Kidney (tissue), 2 donors: ENCODE results near the gene APLN. TPM values are rescaled to one million over a fixed set of nuclear protein-coding genes. Genes with fewer than 3 reads are reported as not detected.

Source experiments
- polyA plus RNA-seq: library from polyadenylated mRNA; stranded (reverse); fragments of 350-450 nt; fragmentation: Illumina TruSeq; extraction: RNeasy Lipid Tissue Mini Kit (QIAGEN cat#74804); gene quantifications from one replicate; pipeline ENCODE4 v1.2.3, GENCODE V29; 2014; ENCODE audit warnings: low read depth, low replicate concordance; ENCODE audit not compliant: insufficient read depth
- total RNA-seq: library from RNA; stranded (reverse); fragmentation: NEBNext Ultra II Directional; extraction: Animal tissue kit (Norgen Biotek cat#: 25700); gene quantifications from one replicate; pipeline ENCODE4 v1.2.1, GENCODE V29; 2021
- donor health status: DM: yes; HTN: yes; CAD: no.

Gene APLN
- total and polyA plus RNA-seq, 2 donors from 2014 or later = 0.31 to 9.9 TPM

Other genes starting within 250 kb of the APLN start
- gene SMARCA1, start 131.5 kb downstream of the APLN start, total RNA-seq = 34.7 TPM
- gene SMARCA1, start 131.5 kb downstream of the APLN start, polyA plus RNA-seq = 20.0 TPM
- 20.0 TPM for gene OCRL, start 114.7 kb downstream of the APLN start, total RNA-seq
- 9.4 TPM for gene OCRL, start 114.7 kb downstream of the APLN start, polyA plus RNA-seq
- gene XPNPEP2, start 84.0 kb upstream of the APLN start, total RNA-seq = 2.0 TPM
- gene XPNPEP2, start 84.0 kb upstream of the APLN start, polyA plus RNA-seq = 78.6 TPM
- gene SASH3, start 125.0 kb upstream of the APLN start, total RNA-seq = 18.3 TPM
- 1.9 TPM for gene SASH3, start 125.0 kb upstream of the APLN start, polyA plus RNA-seq
- 31.4 TPM for gene ZDHHC9, start 188.9 kb upstream of the APLN start, total RNA-seq
- 24.5 TPM for gene ZDHHC9, start 188.9 kb upstream of the APLN start, polyA plus RNA-seq